Heart left ventricle (tissue), 13 donors: Measurements from ENCODE around the gene PAM16.

Source experiments
- POLR2A ChIP-seq, 2 donors: fragments of 450-650 bp; IDR thresholded peaks; one replicate each; pipeline ENCODE4 v1.6.1; 2017; ENCODE audit warnings: antibody characterized with exemption in 2 of 2, mild to moderate bottlenecking in 2 of 2, moderate library complexity in 2 of 2
- TF ChIP-seq, protein P1 (sequence below), 12 donors: fragments of 200-600 bp; sonication (generic) in 4 of 12; IDR thresholded peaks; one replicate each; pipeline versions ENCODE4 v1.5.0 to v1.8.0; 2018 to 2022; ENCODE audit warnings: antibody characterized with exemption in 12 of 12, mild to moderate bottlenecking in 5 of 12
- donor health status: ischemic (EF 13 %, LVEDD 7.1; RV severe dilation, severe dysfunction).
- donor health status: DM: no; HTN: yes; CAD: no.
- donor health status: DM: no; HTN: no; CAD: no.
- donor health status: ischemic (EF 25% LVEDD 6.9; RV normal size, moderate dysfunction).
- donor health status: ischemic (EF 25% LVEDD 5.7; RV mildly dilated, moderate dysfunction).
- donor health status: ischemic (EF 35%, LVEDD 5.7; RV mildly dilated, moderate dysfunction).
- donor health status: nonischemic (EF 11% LVEDD 7.7; RV severe dilation, severe dysfunction).
- donor health status: DM: yes; HTN: yes; CAD: no.
- donor health status: PGD.
- donor health status: ischemic (EF 29% LVEDD 5.4; RV normal size, mild dysfunction).
- donor health status: nonischemic (EF 23%, LVEDD 6.1; RV moderate dilation, normal function).

DNA sequence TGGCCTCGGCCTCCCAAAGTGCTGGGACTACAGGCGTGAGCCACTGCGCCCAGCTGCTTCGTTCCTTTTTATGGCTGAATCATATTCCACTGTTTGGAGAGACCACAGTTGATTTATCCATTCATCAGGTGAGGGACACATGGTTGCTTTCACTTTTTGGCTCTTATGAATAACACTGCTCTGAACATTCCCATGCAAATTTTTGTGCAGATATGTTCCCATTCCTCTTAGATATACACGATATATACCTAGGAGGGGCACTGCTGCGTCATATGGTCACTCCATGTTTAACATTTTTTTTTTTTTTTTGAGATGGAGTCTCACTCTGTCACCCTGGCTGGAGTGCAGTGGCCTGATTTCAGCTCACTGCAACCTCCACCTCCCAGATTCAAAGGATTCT is 49.2 kb downstream of the PAM16 start:
- TF ChIP-seq, protein P1, sequence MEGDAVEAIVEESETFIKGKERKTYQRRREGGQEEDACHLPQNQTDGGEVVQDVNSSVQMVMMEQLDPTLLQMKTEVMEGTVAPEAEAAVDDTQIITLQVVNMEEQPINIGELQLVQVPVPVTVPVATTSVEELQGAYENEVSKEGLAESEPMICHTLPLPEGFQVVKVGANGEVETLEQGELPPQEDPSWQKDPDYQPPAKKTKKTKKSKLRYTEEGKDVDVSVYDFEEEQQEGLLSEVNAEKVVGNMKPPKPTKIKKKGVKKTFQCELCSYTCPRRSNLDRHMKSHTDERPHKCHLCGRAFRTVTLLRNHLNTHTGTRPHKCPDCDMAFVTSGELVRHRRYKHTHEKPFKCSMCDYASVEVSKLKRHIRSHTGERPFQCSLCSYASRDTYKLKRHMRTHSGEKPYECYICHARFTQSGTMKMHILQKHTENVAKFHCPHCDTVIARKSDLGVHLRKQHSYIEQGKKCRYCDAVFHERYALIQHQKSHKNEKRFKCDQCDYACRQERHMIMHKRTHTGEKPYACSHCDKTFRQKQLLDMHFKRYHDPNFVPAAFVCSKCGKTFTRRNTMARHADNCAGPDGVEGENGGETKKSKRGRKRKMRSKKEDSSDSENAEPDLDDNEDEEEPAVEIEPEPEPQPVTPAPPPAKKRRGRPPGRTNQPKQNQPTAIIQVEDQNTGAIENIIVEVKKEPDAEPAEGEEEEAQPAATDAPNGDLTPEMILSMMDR (IDR thresholded peaks at IDR 0.05), result no peak
- TF ChIP-seq POLR2A (IDR thresholded peaks at IDR 0.05), result no peak
